Measurements from ENCODE around the gene CSPG4. TPM values are rescaled to one million over a fixed set of nuclear protein-coding genes. Genes with fewer than 3 reads are reported as not detected.

The CSPG4 gene
- polyA plus RNA-seq, 1 donor (not counting 4 experiments of a cell fraction or from before 2014, with no cell fraction given), result 0.67 TPM

DNA sequence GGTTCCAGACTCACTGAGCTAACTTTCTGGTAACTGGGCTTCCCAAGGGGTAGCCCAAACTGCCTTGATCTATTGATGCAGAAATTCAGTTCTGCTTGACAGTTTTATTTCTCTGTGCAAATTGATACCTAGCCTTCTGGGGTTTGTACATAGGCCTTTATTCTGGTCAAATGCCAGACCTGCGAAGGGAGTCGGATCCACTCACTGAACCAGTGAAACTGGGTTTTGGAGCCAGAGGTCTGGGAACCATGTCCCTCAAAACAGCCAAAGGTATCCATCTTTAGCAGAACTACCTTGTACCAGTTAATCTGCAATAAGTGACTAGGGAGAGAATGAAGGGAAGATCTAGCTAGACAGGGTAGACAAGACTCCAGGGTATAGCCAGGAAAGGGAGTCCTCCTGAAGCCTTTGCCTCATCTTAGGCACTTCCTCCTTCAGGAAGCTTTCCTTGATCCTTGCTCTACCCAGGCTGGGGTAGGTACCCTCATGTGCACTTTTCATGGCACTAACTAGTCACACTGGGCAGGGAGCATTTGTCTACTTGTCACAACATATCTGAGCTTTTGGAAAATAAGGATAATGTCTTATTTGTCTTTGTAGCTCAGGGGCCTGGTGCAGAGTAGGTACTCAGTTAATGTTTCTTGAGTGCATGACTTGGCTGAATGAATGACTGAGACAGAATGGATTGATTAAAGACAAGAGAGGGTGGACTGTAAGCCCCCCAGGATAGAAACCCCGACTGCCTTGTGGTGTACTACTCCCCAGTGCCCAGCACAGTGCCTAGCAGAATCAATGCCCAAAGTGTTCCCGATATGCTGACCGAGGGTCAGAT lies 66.3 kb downstream of the CSPG4 start:
- peak overlapping the region; percentile 95 for H3K9ac ChIP-seq (ENCODE audit: control insufficient read depth, extremely low read depth, insufficient read depth, low read length)
- TF ChIP-seq EZH2 (IDR thresholded peaks at IDR 0.05; ENCODE audit: low read length), result no peak
- TF ChIP-seq, protein P1, sequence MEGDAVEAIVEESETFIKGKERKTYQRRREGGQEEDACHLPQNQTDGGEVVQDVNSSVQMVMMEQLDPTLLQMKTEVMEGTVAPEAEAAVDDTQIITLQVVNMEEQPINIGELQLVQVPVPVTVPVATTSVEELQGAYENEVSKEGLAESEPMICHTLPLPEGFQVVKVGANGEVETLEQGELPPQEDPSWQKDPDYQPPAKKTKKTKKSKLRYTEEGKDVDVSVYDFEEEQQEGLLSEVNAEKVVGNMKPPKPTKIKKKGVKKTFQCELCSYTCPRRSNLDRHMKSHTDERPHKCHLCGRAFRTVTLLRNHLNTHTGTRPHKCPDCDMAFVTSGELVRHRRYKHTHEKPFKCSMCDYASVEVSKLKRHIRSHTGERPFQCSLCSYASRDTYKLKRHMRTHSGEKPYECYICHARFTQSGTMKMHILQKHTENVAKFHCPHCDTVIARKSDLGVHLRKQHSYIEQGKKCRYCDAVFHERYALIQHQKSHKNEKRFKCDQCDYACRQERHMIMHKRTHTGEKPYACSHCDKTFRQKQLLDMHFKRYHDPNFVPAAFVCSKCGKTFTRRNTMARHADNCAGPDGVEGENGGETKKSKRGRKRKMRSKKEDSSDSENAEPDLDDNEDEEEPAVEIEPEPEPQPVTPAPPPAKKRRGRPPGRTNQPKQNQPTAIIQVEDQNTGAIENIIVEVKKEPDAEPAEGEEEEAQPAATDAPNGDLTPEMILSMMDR (optimal IDR thresholded peaks at IDR 0.05 in 1 of 3, IDR thresholded peaks at IDR 0.05 in 1 of 3, conservative IDR thresholded peaks at IDR 0.05 in 1 of 3; ENCODE audit: extremely low read depth in 1 of 3, insufficient read depth in 2 of 3, low read length in 3 of 3), result no peak
- peaks cover 7% of the 10 kb centered on the region for H3K9me1 ChIP-seq (ENCODE audit: control insufficient read depth, extremely low read depth, insufficient read depth, low read length)
- H4K20me1 ChIP-seq (ENCODE audit: control insufficient read depth, extremely low read depth, insufficient read depth, low read length), result peaks cover 2% of the 10 kb centered on the region
- peaks cover 44% of the 10 kb centered on the region for H3K79me2 ChIP-seq (ENCODE audit: control insufficient read depth, insufficient read depth, low read length)
- FAIRE-seq (peak; percentile 41), DNase-seq (ENCODE audit: low read depth, low spot score) (no peak)
- peak overlapping the region; percentile 88 to 94 (median 91) for H3K4me3 ChIP-seq (ENCODE audit: control insufficient read depth in 2 of 3, extremely low read depth in 1 of 3, insufficient read depth in 2 of 3, low read depth in 1 of 3, low read length in 3 of 3)
- no peaks in the 10 kb centered on the region for H3K27me3 ChIP-seq (ENCODE audit: control insufficient read depth, extremely low read depth, insufficient read depth, low read length)
- peaks cover 34% of the 10 kb centered on the region for H3K4me1 ChIP-seq (ENCODE audit: control insufficient read depth, extremely low read depth, insufficient read depth, low read length)
- dilution Hi-C loops (cut with MboI; ENCODE audit: extremely low pct_ligation_motif_present, low sequenced_read_pairs), result no loop called here
- no peaks in the 10 kb centered on the region for H3K9me3 ChIP-seq (ENCODE audit: control insufficient read depth, low read depth, low read length)
- peak overlapping the region; percentile 90 for H3K27ac ChIP-seq (ENCODE audit: control insufficient read depth, insufficient read depth, low read length)
- H2AFZ ChIP-seq (ENCODE audit: control insufficient read depth, low read length), result no peak overlapping the region
- H3K36me3 ChIP-seq (ENCODE audit: control insufficient read depth in 2 of 2, extremely low read depth in 1 of 2, insufficient read depth in 2 of 2, low read length in 2 of 2), result peaks cover 4 to 14% of the 10 kb centered on the region in 2 experiments
- peak overlapping the region; percentile 88 for H3K4me2 ChIP-seq (ENCODE audit: control insufficient read depth, extremely low read depth, insufficient read depth, low read depth, low read length)

DNA sequence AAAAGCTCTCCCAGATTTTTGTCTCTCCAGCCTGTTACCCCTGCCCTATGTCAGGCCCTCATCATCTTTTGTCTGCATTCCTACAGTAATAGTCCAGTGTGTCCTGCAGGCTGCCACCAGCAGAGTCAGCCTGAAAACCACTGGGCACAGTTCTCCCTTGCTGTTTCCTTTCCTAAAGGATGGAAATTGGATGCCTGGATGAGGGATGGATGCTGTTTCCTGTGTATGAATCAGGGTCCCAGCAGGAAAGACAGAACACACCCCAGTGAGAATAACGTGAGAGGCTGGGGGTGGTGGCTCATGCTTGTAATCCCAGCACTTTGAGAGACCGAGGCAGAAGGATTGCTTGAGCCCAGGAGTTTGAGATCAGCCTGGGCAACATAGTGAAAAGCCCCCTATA lies 68.3 kb downstream of the CSPG4 start:
- Histone ChIP-seq H3K4me1 (ENCODE audit: control insufficient read depth, extremely low read depth, insufficient read depth, low read length) (peaks cover 15% of the 10 kb centered on the region), H3K79me2 (ENCODE audit: control insufficient read depth, insufficient read depth, low read length) (peaks cover 31% of the 10 kb centered on the region), H2AFZ (ENCODE audit: control insufficient read depth, low read length) (no peak overlapping the region), H3K27ac (ENCODE audit: control insufficient read depth, insufficient read depth, low read length) (no peak overlapping the region), H3K4me3 (ENCODE audit: control insufficient read depth in 2 of 3, extremely low read depth in 1 of 3, insufficient read depth in 2 of 3, low read depth in 1 of 3, low read length in 3 of 3) (no peak overlapping the region), H3K9me3 (ENCODE audit: control insufficient read depth, low read depth, low read length) (no peaks in the 10 kb centered on the region), H3K4me2 (ENCODE audit: control insufficient read depth, extremely low read depth, insufficient read depth, low read depth, low read length) (no peak overlapping the region), H3K36me3 (ENCODE audit: control insufficient read depth in 2 of 2, extremely low read depth in 1 of 2, insufficient read depth in 2 of 2, low read length in 2 of 2) (peaks cover 0 to under 1% of the 10 kb centered on the region in 2 experiments), H3K27me3 (ENCODE audit: control insufficient read depth, extremely low read depth, insufficient read depth, low read length) (no peaks in the 10 kb centered on the region), H3K9me1 (ENCODE audit: control insufficient read depth, extremely low read depth, insufficient read depth, low read length) (peaks cover 1% of the 10 kb centered on the region), H3K9ac (ENCODE audit: control insufficient read depth, extremely low read depth, insufficient read depth, low read length) (no peak overlapping the region), H4K20me1 (ENCODE audit: control insufficient read depth, extremely low read depth, insufficient read depth, low read length) (peaks cover 2% of the 10 kb centered on the region)
- dilution Hi-C loops (cut with MboI; ENCODE audit: extremely low pct_ligation_motif_present, low sequenced_read_pairs), result no loop called here
- FAIRE-seq, result no peak
- no peak for TF ChIP-seq EZH2 (IDR thresholded peaks at IDR 0.05; ENCODE audit: low read length)
- TF ChIP-seq, protein P1 (optimal IDR thresholded peaks at IDR 0.05 in 1 of 3, IDR thresholded peaks at IDR 0.05 in 1 of 3, conservative IDR thresholded peaks at IDR 0.05 in 1 of 3; ENCODE audit: extremely low read depth in 1 of 3, insufficient read depth in 2 of 3, low read length in 3 of 3), result no peak
- DNase-seq (ENCODE audit: low read depth, low spot score), result no peak
